ENCODE measurements around the gene KIF4A. TPM values are rescaled to one million over a fixed set of nuclear protein-coding genes. Genes with fewer than 3 reads are reported as not detected.
"Not testable (repeated sequence)": the region's sequence is repeated elsewhere in the genome, so short reads cannot be mapped to it uniquely, and the experiment has no call there.

The KIF4A gene
- total RNA-seq, 2 donors from 2014 or later: 8.7 to 33.7 TPM

DNA sequence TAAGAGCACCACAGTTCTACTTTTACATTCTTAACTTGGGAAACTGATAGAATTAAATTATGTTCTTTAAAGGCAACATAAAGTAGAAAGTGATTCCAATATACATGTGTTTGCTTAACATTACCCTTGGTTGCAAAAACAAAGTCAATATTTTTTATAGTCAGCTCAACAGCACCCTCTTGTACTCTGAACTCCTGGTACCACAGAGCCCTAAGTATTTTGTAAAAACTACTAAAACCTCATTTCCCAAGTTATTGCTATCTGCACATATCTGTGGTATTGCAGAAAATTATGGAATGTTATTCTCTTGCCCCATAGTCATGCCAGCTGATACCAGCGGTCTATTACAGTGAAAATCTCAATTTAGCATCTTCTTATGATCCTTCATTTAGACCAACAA is 2.9 kb downstream of the KIF4A start:
- intact Hi-C loops (cut with DNase I): loop anchor here (10.0 kb wide), 1 partner anchor 132 kb away; the partner anchor contains the start of gene GDPD2
- Histone ChIP-seq H3K4me1 (no peaks in the 10 kb centered on the region), H3K4me3 (no peak overlapping the region), H3K27me3 (no peaks in the 10 kb centered on the region), H3K9me3 (no peaks in the 10 kb centered on the region), H3K27ac (no peak overlapping the region), H3K36me3 (no peaks in the 10 kb centered on the region), H3K9ac (ENCODE audit: low read depth in 2 of 2, low read length in 2 of 2) (no peak overlapping the region)
- TF ChIP-seq, protein P1, sequence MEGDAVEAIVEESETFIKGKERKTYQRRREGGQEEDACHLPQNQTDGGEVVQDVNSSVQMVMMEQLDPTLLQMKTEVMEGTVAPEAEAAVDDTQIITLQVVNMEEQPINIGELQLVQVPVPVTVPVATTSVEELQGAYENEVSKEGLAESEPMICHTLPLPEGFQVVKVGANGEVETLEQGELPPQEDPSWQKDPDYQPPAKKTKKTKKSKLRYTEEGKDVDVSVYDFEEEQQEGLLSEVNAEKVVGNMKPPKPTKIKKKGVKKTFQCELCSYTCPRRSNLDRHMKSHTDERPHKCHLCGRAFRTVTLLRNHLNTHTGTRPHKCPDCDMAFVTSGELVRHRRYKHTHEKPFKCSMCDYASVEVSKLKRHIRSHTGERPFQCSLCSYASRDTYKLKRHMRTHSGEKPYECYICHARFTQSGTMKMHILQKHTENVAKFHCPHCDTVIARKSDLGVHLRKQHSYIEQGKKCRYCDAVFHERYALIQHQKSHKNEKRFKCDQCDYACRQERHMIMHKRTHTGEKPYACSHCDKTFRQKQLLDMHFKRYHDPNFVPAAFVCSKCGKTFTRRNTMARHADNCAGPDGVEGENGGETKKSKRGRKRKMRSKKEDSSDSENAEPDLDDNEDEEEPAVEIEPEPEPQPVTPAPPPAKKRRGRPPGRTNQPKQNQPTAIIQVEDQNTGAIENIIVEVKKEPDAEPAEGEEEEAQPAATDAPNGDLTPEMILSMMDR (IDR thresholded peaks at IDR 0.05): no peak
- no peak for DNase-seq

DNA sequence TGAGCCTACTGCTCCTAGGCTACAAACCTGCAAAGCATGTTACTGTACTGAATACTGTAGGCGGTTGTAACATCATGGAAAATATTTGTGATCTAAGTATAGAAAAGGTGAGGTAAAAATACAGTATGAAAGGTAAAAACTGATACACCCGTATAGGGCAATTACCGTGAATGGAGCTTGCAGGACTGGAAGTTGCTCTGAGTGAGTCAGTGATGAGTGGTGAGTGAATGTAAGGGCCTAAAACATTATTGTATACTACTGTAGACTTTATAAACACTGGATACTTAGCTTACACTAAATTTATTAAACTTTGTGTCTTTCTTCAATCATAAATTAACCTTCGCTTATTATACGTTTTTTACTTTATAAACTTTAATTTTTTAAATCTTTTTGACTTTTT is 3.7 kb downstream of the KIF4A start:
- Histone ChIP-seq H3K9ac (ENCODE audit: low read depth in 2 of 2, low read length in 2 of 2) (no peak overlapping the region), H3K9me3 (no peaks in the 10 kb centered on the region), H3K27me3 (no peaks in the 10 kb centered on the region), H3K27ac (no peak overlapping the region), H3K4me1 (no peaks in the 10 kb centered on the region), H3K4me3 (no peak overlapping the region), H3K36me3 (no peaks in the 10 kb centered on the region)
- TF ChIP-seq, protein P1 (IDR thresholded peaks at IDR 0.05): no peak
- no peak for DNase-seq
- intact Hi-C loops (cut with DNase I): loop anchor here (10.0 kb wide), 1 partner anchor 131 kb away; the partner anchor contains the start of gene GDPD2

DNA sequence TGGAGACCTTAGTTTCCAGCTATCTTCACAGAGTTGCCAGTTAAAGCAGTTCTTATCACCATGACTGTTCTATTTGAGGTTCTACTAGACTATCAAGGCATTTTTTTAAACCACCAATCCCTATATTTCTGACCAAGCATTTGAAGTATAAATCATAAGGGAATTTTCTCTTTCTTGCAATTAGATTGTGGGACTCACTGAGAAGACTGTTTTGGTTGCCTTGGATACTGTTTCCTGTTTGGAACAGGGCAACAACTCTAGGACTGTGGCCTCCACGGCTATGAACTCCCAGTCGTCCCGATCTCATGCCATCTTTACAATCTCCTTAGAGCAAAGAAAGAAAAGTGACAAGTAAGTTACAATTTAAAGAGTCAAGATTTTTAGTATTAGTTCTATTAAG is 11.8 kb downstream of the KIF4A start:
- DNase-seq: no peak
- intact Hi-C loops (cut with DNase I): no loop called here
- H3K9ac ChIP-seq (ENCODE audit: low read depth in 2 of 2, low read length in 2 of 2): no peak overlapping the region

DNA sequence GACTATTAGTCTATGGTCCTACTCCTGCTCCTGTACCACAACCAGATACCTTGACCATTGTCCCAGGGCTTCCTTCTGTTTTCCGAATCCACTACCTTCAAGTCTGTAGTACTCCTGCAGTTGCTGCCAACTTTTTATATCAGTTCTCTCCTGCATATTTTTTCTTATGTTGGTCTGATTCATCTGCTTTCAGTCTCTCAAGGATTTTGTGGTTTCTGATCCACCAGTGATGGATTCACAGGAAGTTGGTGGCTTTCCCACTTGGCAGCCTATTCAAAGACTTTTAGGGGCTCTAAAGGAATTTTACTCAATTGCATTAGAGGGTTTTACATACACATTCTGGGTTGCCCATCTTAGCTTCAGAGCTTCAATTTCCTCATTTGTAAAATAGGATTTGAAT is 23.6 kb downstream of the KIF4A start:
- Histone ChIP-seq H3K9me3 (no peaks in the 10 kb centered on the region), H3K36me3 (no peaks in the 10 kb centered on the region), H3K4me3 (no peak overlapping the region), H3K27me3 (no peaks in the 10 kb centered on the region), H3K9ac (ENCODE audit: low read depth in 2 of 2, low read length in 2 of 2) (no peak overlapping the region), H3K4me1 (no peaks in the 10 kb centered on the region), H3K27ac (no peak overlapping the region)
- intact Hi-C loops (cut with DNase I): no loop called here
- no peak for DNase-seq
- TF ChIP-seq, protein P1 (IDR thresholded peaks at IDR 0.05): no peak

More for the DNA sequence above, 11.8 kb downstream of the KIF4A start:
- no peak overlapping the region for H3K4me3 ChIP-seq
- TF ChIP-seq, protein P1 (IDR thresholded peaks at IDR 0.05): no peak
- no peaks in the 10 kb centered on the region for H3K9me3 ChIP-seq
- H3K27ac ChIP-seq: no peak overlapping the region
- no peaks in the 10 kb centered on the region for H3K4me1 ChIP-seq
- H3K36me3 ChIP-seq: no peaks in the 10 kb centered on the region
- H3K27me3 ChIP-seq: no peaks in the 10 kb centered on the region

DNA sequence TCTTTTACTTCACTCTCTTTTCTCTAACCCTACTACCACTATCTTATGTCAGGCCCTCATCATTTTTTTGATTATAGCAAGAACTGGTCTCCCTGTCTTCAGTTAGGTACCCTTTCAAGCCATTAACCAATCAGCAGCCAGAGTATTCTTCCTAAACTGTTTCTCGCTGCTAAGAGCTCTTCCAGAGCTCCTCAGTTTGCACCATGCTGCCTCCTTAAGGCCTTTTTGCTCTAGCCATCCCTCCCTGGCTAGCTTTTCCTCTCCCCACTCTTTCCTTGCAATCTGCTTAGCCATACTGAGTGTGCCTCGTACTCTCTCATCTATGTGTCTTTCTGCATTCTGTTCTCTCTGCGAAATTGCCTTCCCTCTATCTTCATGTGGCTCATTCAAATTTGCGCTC is 32.9 kb downstream of the KIF4A start:
- no peak overlapping the region for H3K9ac ChIP-seq (ENCODE audit: low read depth in 2 of 2, low read length in 2 of 2)

DNA sequence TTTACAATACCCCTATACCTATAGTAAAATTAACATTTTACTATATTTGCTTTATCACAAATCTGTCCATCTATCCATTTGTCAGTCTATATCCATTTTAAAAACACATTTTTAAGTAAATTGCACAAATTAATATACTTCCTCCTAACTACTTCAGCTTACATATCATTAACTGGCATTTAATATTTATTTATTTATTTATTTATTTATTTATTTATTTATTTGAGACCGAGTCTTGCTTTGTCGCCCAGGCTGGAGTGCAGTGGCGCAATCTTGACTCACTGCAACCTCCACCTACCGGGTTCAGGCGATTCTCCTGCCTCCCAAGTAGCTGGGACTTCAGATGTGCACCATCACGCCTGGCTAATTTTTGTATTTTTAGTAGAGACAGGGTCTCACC is 33.7 kb downstream of the KIF4A start:
- H3K9ac ChIP-seq (ENCODE audit: low read depth in 2 of 2, low read length in 2 of 2); H3K27ac ChIP-seq; H3K4me3 ChIP-seq; H3K27me3 ChIP-seq; H3K9me3 ChIP-seq; H3K4me1 ChIP-seq; H3K36me3 ChIP-seq; intact Hi-C loops (cut with DNase I); DNase-seq: not testable (repeated sequence)

More for the DNA sequence above, 32.9 kb downstream of the KIF4A start:
- Histone ChIP-seq H3K9me3 (no peaks in the 10 kb centered on the region), H3K4me1 (no peaks in the 10 kb centered on the region), H3K27me3 (no peaks in the 10 kb centered on the region), H3K27ac (no peak overlapping the region), H3K4me3 (no peak overlapping the region), H3K36me3 (no peaks in the 10 kb centered on the region)
- intact Hi-C loops (cut with DNase I): no loop called here
- no peak for DNase-seq
- TF ChIP-seq, protein P1 (IDR thresholded peaks at IDR 0.05): no peak

Data from colonic mucosa (tissue), 4 donors.